HL-60 (cell line): Measurements from ENCODE around the gene NCBP2.

Source experiments
- DNase-seq, 2 experiments: peaks; one replicate each; pipeline ENCODE4 v3.0.0-alpha.2; 2010 to 2020; ENCODE audit warnings: low read depth in 1 of 2, low spot score in 1 of 2
- H3K27ac ChIP-seq: fragments of 250-450 bp; sonication (Bioruptor Pico); replicated peaks from 2 replicates; pipeline ENCODE4 v1.5.1; 2020; ENCODE audit warnings: mild to moderate bottlenecking, moderate library complexity
- H3K27me3 ChIP-seq: fragments of 250-450 bp; sonication (Bioruptor Pico); 2 replicates; pipeline ENCODE4 v1.5.1; 2021; ENCODE audit warnings: mild to moderate bottlenecking, moderate library complexity; ENCODE audit not compliant: insufficient read depth, poor library complexity, severe bottlenecking
- H3K4me3 ChIP-seq: replicated peaks from 2 replicates; pipeline ENCODE4 v1.5.1; 2011; ENCODE audit warnings: mild to moderate bottlenecking, control low read depth, low read length; ENCODE audit not compliant: insufficient read depth
- GABPA ChIP-seq: IDR thresholded peaks from 2 replicates; pipeline ENCODE4 v1.6.1; 2012; ENCODE audit warnings: low read depth
- POLR2AphosphoS5 ChIP-seq: IDR thresholded peaks from 2 replicates; pipeline ENCODE4 v1.6.1; 2012; ENCODE audit warnings: low read depth
- SPI1 ChIP-seq: IDR thresholded peaks from 2 replicates; pipeline ENCODE4 v1.6.1; 2012; ENCODE audit warnings: low read depth, mild to moderate bottlenecking, borderline replicate concordance
- TF ChIP-seq, protein P1 (sequence below): IDR thresholded peaks from 2 replicates; pipeline ENCODE4 v1.6.1; 2012; ENCODE audit warnings: low read depth; ENCODE audit not compliant: insufficient replicate concordance
- TF ChIP-seq, protein P2 (sequence below): IDR thresholded peaks from one replicate; pipeline ENCODE4 v1.5.1; 2011; ENCODE audit warnings: low read length, control low read depth, inconsistent platforms; ENCODE audit not compliant: insufficient read depth

Gene NCBP2

DNA sequence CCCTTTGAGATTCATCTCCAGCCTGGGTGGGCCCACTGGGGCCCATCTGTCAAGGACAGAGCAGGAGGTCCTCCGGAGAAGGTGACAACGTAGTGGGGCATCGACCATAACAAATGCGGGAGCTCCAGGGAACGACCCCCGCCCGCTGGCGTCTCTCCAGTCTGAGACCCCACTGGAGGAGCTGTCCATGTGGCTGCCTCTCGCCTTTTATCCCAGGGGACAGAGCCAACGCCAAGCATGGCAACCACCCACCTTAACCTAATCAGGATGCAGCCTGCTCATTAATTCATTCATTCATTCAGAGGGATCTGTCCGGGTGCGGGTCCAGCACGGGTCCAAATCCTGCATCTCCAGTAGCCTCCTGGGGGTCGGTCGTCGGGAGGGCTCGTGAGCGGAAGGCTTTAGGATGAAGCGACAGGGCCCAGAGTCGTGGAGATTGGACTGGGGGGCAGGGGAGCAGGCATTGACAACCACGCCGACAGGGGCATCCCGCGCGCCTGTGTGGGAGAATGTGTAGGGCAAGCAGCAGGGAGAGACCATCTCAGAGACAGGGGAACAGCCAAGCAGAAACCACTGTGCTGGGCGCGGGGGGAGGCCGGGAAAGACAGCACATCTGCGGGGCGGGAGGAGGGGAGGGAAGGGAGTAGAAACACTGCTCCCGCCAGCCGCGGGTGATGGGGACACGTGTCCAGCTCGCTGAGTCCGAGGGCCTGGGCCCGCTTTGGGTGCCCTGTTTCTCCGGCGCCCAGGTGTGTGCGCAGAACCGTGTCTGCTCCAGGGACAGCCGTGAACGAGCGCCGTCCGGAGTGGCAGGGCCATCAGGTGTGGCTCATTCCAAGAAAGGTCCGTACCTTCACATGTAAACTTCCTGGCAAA lies 24.4 kb upstream of the NCBP2 start:
- Histone ChIP-seq H3K27me3 (no peaks in the 10 kb centered on the region), H3K27ac (no peak overlapping the region), H3K4me3 (no peak overlapping the region)
- DNase-seq: no peak
- TF ChIP-seq, protein P1, sequence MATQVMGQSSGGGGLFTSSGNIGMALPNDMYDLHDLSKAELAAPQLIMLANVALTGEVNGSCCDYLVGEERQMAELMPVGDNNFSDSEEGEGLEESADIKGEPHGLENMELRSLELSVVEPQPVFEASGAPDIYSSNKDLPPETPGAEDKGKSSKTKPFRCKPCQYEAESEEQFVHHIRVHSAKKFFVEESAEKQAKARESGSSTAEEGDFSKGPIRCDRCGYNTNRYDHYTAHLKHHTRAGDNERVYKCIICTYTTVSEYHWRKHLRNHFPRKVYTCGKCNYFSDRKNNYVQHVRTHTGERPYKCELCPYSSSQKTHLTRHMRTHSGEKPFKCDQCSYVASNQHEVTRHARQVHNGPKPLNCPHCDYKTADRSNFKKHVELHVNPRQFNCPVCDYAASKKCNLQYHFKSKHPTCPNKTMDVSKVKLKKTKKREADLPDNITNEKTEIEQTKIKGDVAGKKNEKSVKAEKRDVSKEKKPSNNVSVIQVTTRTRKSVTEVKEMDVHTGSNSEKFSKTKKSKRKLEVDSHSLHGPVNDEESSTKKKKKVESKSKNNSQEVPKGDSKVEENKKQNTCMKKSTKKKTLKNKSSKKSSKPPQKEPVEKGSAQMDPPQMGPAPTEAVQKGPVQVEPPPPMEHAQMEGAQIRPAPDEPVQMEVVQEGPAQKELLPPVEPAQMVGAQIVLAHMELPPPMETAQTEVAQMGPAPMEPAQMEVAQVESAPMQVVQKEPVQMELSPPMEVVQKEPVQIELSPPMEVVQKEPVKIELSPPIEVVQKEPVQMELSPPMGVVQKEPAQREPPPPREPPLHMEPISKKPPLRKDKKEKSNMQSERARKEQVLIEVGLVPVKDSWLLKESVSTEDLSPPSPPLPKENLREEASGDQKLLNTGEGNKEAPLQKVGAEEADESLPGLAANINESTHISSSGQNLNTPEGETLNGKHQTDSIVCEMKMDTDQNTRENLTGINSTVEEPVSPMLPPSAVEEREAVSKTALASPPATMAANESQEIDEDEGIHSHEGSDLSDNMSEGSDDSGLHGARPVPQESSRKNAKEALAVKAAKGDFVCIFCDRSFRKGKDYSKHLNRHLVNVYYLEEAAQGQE: no peak
- TF ChIP-seq GABPA (no peak), POLR2AphosphoS5 (no peak), SPI1 (no peak)
- TF ChIP-seq, protein P2, sequence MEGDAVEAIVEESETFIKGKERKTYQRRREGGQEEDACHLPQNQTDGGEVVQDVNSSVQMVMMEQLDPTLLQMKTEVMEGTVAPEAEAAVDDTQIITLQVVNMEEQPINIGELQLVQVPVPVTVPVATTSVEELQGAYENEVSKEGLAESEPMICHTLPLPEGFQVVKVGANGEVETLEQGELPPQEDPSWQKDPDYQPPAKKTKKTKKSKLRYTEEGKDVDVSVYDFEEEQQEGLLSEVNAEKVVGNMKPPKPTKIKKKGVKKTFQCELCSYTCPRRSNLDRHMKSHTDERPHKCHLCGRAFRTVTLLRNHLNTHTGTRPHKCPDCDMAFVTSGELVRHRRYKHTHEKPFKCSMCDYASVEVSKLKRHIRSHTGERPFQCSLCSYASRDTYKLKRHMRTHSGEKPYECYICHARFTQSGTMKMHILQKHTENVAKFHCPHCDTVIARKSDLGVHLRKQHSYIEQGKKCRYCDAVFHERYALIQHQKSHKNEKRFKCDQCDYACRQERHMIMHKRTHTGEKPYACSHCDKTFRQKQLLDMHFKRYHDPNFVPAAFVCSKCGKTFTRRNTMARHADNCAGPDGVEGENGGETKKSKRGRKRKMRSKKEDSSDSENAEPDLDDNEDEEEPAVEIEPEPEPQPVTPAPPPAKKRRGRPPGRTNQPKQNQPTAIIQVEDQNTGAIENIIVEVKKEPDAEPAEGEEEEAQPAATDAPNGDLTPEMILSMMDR: no peak

DNA sequence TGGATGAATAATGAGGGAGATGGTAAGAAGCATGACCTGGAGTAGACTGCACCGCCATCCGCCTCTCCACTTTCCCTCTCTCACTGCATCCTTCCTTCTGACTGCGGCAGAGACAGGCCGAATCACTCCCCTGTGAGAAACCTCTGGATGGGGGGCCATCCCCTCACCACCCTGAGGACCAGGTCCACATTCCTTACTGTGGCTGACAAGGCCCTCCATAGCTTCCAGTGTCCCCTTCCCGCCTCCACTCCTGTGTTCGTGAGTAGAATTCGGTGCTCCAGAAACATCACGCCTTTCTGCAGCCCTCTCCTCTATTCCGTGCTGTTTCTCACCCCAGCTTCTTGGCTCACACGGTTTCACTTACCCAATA lies 23.5 kb upstream of the NCBP2 start:
- H3K27me3 ChIP-seq: no peaks in the 10 kb centered on the region
- no peak overlapping the region for H3K27ac ChIP-seq
- DNase-seq: no peak
- no peak overlapping the region for H3K4me3 ChIP-seq
- TF ChIP-seq, protein P1: no peak
- TF ChIP-seq SPI1 (no peak), POLR2AphosphoS5 (no peak), GABPA (no peak)
- TF ChIP-seq, protein P2: no peak

DNA sequence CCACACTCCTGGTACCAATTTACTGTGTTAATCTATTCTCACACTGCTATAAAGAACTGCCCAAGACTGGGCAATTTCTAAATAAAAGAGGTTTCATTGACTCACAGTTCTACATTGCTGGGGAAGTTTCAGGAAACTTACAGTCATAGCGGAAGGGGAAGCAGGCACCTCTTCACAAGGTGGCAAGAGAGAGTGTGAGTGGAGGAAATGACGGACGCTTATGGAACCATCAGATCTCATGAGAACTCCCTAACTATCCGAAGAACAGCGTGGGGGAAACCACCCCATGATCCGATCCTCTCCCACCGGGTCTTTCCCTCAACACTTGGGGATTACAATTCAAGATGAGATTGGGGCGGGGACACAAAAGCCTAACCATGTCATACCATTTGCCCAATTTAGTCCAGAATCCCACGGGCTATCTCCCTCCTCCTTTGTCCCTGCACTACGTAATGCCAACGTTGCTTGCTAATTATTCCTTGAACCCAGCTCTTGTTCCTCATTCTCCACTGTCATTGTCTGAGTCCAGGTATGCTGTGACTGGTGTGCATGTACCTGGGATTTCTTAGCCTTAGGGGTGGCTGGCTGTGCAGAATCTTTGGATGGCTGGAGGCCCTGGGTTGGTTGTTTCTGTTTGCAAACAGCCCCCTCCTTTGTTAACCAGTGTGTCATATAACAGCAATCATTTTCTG lies 22.9 kb upstream of the NCBP2 start:
- no peaks in the 10 kb centered on the region for H3K27me3 ChIP-seq
- TF ChIP-seq GABPA: no peak
- TF ChIP-seq, protein P2: no peak
- TF ChIP-seq POLR2AphosphoS5: no peak
- no peak for TF ChIP-seq SPI1
- TF ChIP-seq, protein P1: no peak
- no peak for DNase-seq
- no peak overlapping the region for H3K27ac ChIP-seq
- H3K4me3 ChIP-seq: no peak overlapping the region
